Suprapubic skin (tissue), 3 donors: Measurements from ENCODE around the gene KCNG2.

ENCODE experiments used
- EP300 ChIP-seq: sonication (generic); formaldehyde crosslinking; IDR thresholded peaks from one replicate; pipeline ENCODE4 v1.6.1; 2017; ENCODE audit warnings: antibody characterized with exemption
- POLR2A ChIP-seq, 2 donors: fragments of 450-650 bp; IDR thresholded peaks; one replicate each; pipeline ENCODE4 v1.6.1; 2017; ENCODE audit warnings: antibody characterized with exemption in 2 of 2, mild to moderate bottlenecking in 2 of 2, moderate library complexity in 2 of 2
- TF ChIP-seq, protein P1 (sequence below), 2 donors: fragments of 200-600 bp in 1 of 2; fragments of 450-650 bp in 1 of 2; sonication (generic) in 1 of 2; IDR thresholded peaks; one replicate each; pipeline ENCODE4 v1.5.1; 2016 to 2019; ENCODE audit warnings: antibody characterized with exemption in 2 of 2, mild to moderate bottlenecking in 1 of 2, moderate library complexity in 1 of 2

DNA sequence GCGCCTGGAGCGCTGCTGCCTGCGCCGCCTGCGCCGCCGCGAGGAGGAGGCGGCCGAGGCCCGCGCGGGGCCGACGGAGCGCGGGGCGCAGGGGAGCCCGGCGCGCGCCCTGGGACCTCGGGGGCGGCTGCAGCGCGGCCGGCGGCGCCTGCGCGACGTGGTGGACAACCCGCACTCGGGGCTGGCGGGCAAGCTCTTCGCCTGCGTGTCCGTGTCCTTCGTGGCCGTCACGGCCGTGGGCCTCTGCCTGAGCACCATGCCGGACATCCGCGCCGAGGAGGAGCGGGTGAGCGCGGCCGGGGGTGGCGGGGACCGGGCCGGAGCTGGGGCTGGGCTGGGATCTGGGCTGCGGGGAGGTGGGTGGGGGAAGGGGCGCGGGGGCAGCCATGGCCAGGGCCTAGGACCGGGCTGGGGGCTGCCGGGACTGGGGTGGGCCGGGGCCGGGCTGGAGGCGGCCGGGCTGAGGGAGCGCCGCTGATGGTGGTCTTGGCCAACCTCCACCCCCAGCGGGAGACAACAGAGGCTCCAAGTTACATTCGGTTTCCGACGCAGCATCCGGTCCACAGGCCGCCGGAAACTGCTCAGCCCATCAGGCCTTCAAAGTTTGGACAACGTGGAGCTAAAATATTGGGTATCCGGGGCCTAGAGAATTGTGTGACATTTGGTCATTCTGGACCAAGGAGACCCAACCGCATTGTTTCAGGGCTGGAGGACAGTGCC lies 66.4 kb downstream of the KCNG2 start:
- TF ChIP-seq, protein P1, sequence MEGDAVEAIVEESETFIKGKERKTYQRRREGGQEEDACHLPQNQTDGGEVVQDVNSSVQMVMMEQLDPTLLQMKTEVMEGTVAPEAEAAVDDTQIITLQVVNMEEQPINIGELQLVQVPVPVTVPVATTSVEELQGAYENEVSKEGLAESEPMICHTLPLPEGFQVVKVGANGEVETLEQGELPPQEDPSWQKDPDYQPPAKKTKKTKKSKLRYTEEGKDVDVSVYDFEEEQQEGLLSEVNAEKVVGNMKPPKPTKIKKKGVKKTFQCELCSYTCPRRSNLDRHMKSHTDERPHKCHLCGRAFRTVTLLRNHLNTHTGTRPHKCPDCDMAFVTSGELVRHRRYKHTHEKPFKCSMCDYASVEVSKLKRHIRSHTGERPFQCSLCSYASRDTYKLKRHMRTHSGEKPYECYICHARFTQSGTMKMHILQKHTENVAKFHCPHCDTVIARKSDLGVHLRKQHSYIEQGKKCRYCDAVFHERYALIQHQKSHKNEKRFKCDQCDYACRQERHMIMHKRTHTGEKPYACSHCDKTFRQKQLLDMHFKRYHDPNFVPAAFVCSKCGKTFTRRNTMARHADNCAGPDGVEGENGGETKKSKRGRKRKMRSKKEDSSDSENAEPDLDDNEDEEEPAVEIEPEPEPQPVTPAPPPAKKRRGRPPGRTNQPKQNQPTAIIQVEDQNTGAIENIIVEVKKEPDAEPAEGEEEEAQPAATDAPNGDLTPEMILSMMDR (IDR thresholded peaks at IDR 0.05) = no peak
- TF ChIP-seq POLR2A (IDR thresholded peaks at IDR 0.05) (no peak), EP300 (no peak)
